Activated T-helper 1 cell treated with anti-CD3 and anti-CD28 coated beads, Interleukin-12 subunit alpha, Interleukin-12 subunit beta, Interleukin-2, Interleukin-4 antibody, amounts not matched to agents 30 ng/mL and 10 ng/mL and 1 ng/mL, durations not matched to agents 14 hours and 24 hours and 36 hours (primary cell): ENCODE data around the gene LRRC71. TPM values are rescaled to one million over a fixed set of nuclear protein-coding genes. Genes with fewer than 3 reads are reported as not detected.
A peak's percentile ranks its signal among the peaks of the same experiment; 100 is the strongest.

ENCODE experiments used
- DNase-seq: peaks from one replicate; pipeline ENCODE4 v3.0.0; 2021; ENCODE audit warnings: low spot score
- H3K27ac Mint-ChIP-seq: one replicate; pipeline ENCODE4 v1.8.0; 2021; ENCODE audit warnings: mild to moderate bottlenecking, mixed read lengths
- H3K27me3 Mint-ChIP-seq: one replicate; pipeline ENCODE4 v1.8.0; 2022; ENCODE audit warnings: mild to moderate bottlenecking, moderate library complexity, mixed read lengths; ENCODE audit not compliant: insufficient read depth
- H3K36me3 Mint-ChIP-seq: one replicate; pipeline ENCODE4 v1.8.0; 2021; ENCODE audit warnings: low read depth, mixed read lengths
- H3K4me1 Mint-ChIP-seq: one replicate; pipeline ENCODE4 v1.8.0; 2021; ENCODE audit warnings: low read depth, mixed read lengths
- H3K4me3 Mint-ChIP-seq: one replicate; pipeline ENCODE4 v1.8.0; 2021; ENCODE audit warnings: mild to moderate bottlenecking, moderate library complexity, mixed read lengths
- H3K9me3 Mint-ChIP-seq: one replicate; pipeline ENCODE4 v1.8.0; 2021; ENCODE audit warnings: mixed read lengths
- intact Hi-C: fragments of 100-400 bp; cut with micrococcal nuclease; formaldehyde crosslinking; loops from one replicate; pipeline ENCODE4 v1.15.1; 2024
- total RNA-seq: library from RNA; stranded (reverse); gene quantifications from 2 replicates; pipeline ENCODE4 v1.2.3, GENCODE V29; 2022

LRRC71 gene
- total RNA-seq, 1 donor from 2014 or later, result not detected

DNA sequence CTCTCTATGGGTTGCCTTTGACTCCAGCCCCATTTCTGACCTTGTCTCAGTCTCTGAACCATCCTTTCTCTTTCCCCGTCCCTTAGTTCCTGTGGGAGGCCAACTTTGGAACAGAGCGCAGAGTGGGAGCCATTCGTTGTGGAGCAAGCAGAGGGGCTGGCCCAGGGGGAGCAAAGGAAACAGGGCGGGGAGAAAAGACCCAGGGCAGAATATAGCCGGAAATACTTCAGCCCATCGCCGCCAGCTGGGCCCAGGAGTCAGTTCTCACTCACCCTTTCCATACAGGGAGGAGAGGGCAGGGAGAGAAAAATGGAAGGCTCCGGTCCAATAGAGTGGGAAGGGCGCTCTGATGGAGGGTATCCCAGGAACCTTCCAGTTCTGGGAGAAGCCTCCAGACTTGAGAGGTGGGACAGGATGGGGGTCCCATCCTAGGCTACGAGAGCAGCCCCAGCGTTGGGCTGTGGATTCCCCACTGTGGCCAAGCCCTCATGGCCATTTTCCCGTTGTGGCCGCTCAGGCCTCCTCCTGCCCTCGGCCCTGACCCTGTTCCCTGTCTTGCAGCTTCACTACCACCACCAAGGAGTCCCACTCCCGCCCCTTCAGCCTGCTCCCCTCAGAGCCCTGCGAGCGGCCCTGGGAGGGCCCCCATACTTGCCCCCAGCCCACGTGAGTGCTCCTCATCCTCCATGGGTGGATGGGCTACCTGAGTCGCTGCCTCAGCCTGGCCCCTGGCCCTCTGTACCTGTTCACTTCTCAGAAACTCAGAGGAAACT is 16.1 kb upstream of the LRRC71 start:
- no peak overlapping the region for H3K27ac Mint-ChIP-seq
- H3K27me3 Mint-ChIP-seq, result peaks cover 18% of the 10 kb centered on the region
- DNase-seq, result no peak
- H3K9me3 Mint-ChIP-seq, result no peaks in the 10 kb centered on the region
- intact Hi-C loops, result no loop called here
- no peaks in the 10 kb centered on the region for H3K4me1 Mint-ChIP-seq
- H3K4me3 Mint-ChIP-seq, result no peak overlapping the region
- no peaks in the 10 kb centered on the region for H3K36me3 Mint-ChIP-seq

DNA sequence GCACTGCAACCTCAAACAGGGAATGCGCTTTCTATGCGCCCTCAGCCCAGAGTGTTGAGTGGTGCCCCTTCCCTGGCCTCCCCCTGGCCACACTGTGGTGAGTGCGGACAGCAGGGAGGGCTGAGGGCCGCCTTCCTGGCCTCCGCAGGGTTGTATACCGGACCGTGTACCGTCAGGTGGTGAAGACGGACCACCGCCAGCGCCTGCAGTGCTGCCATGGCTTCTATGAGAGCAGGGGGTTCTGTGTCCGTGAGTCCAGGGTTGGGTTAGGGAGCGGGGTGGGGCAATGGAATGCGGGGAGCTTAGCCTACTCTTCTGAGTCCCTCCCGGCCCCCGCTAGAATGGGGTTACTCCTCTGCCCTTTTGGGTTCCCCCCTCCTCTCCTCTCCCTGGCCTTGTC is 15.3 kb upstream of the LRRC71 start:
- H3K4me3 Mint-ChIP-seq, result no peak overlapping the region
- H3K4me1 Mint-ChIP-seq, result no peaks in the 10 kb centered on the region

DNA sequence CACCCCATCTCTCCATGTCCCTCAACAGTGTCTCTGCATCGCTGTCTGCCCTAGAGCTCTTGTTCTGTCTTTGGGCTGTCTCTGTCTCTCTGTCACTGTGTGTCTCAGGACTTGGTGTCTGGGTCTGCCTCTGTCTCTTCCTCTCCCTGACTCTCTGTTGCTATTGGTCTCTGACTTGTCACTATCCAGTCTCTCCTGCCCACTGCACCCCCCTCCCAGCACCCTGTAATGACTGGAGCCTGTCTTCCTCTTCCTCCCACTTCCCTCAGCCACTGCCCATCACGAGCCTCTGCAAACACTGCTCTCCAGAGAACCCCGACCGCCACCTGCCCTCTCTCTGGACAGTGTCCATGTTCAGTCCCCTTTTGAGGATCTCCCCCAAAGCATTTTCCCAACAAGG is 14.8 kb upstream of the LRRC71 start:
- Mint-ChIP-seq H3K9me3 (no peaks in the 10 kb centered on the region), H3K4me1 (no peaks in the 10 kb centered on the region)

More for the DNA sequence above, 15.3 kb upstream of the LRRC71 start:
- intact Hi-C loops, result no loop called here
- Mint-ChIP-seq H3K27me3 (peaks cover 15% of the 10 kb centered on the region), H3K9me3 (no peaks in the 10 kb centered on the region), H3K36me3 (no peaks in the 10 kb centered on the region), H3K27ac (no peak overlapping the region)
- DNase-seq, result no peak

DNA sequence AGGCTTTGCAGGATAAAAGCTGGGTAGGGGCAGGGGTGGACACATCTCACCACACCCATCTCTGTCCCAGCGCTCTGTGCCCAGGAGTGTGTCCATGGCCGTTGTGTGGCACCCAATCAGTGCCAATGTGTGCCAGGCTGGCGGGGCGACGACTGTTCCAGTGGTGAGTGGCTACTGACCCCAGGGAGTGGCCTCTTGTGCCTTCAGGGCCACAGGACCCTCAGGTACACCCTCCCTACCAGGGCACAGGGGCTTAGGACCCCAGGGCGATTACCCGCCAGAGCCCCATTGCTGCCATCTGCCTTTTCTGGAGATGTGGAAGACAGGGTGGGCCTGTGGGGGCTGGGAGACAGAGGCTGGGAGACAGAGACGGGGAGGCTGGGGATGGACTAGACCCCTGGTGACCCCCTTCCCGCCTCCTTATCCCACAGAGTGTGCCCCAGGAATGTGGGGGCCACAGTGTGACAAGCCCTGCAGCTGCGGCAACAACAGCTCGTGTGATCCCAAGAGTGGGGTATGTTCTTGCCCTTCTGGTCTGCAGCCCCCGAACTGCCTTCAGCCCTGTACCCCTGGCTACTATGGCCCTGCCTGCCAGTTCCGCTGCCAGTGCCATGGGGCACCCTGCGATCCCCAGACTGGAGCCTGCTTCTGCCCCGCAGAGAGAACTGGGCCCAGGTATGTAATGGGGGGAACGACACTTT is 14.1 kb upstream of the LRRC71 start:
- no peaks in the 10 kb centered on the region for H3K36me3 Mint-ChIP-seq
- no peak for DNase-seq
- no peak overlapping the region for H3K27ac Mint-ChIP-seq
- no peak overlapping the region for H3K4me3 Mint-ChIP-seq
- H3K9me3 Mint-ChIP-seq, result no peaks in the 10 kb centered on the region
- no peaks in the 10 kb centered on the region for H3K4me1 Mint-ChIP-seq
- intact Hi-C loops, result no loop called here
- H3K27me3 Mint-ChIP-seq, result peaks cover 16% of the 10 kb centered on the region

More for the DNA sequence above, 14.8 kb upstream of the LRRC71 start:
- Mint-ChIP-seq H3K4me3 (no peak overlapping the region), H3K27me3 (peaks cover 14% of the 10 kb centered on the region), H3K27ac (no peak overlapping the region), H3K36me3 (no peaks in the 10 kb centered on the region)
- intact Hi-C loops, result no loop called here
- no peak for DNase-seq

DNA sequence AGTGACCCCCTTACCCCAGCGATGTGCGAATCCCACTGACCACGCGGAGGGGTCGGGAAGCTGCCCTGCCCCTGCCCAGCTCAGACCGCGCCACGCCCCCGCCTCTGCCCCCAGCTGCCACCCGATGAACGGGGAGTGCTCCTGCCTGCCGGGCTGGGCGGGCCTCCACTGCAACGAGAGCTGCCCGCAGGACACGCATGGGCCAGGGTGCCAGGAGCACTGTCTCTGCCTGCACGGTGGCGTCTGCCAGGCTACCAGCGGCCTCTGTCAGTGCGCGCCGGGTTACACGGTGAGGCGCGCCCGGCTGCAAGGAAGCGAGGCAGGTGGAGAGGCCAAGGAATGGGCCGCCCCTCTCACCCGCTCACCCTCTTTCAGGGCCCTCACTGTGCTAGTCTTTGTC is 11.9 kb upstream of the LRRC71 start:
- Mint-ChIP-seq H3K27me3 (peaks cover 14% of the 10 kb centered on the region), H3K9me3 (no peaks in the 10 kb centered on the region), H3K36me3 (no peaks in the 10 kb centered on the region), H3K4me3 (no peak overlapping the region), H3K27ac (no peak overlapping the region), H3K4me1 (no peaks in the 10 kb centered on the region)
- intact Hi-C loops, result no loop called here
- DNase-seq, result no peak

DNA sequence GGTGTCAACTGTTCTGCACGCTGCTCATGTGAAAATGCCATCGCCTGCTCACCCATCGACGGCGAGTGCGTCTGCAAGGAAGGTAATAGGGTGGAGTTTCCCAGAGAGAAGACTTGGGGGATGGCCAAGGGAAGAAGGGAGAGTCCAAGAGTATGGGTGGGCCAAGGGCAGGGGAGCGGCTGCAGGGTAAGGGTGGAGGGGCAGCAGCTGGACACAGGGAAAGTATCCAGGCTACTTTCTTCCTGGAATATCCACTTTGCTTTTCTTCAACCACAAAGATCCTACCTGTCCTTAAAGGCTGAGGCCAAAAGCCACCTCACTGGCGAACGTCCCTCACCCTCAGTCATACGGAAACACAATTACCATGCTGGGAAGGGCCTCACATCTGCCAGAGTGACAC is 11.5 kb upstream of the LRRC71 start:
- no peaks in the 10 kb centered on the region for H3K9me3 Mint-ChIP-seq

DNA sequence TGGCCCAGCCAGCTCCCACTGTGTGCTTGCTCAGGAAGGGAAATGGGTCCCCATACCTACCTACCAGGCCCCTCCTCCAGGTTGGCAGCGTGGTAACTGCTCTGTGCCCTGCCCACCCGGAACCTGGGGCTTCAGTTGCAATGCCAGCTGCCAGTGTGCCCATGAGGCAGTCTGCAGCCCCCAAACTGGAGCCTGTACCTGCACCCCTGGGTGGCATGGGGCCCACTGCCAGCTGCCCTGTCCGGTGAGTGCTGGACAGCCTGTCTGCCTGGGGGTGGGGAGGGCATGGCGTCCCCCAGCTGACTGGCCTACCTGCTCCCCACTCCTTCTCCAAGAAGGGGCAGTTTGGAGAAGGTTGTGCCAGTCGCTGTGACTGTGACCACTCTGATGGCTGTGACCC is 10.8 kb upstream of the LRRC71 start:
- no peak for DNase-seq
- Mint-ChIP-seq H3K27me3 (peaks cover 15% of the 10 kb centered on the region), H3K4me3 (no peak overlapping the region), H3K36me3 (no peaks in the 10 kb centered on the region), H3K4me1 (no peaks in the 10 kb centered on the region), H3K9me3 (no peaks in the 10 kb centered on the region), H3K27ac (no peak overlapping the region)
- intact Hi-C loops, result loop anchor here (2.0 to 10.0 kb wide), 2 partner anchors 17 to 165 kb away; no protein-coding TSS in a partner anchor

More for the DNA sequence above, 11.5 kb upstream of the LRRC71 start:
- intact Hi-C loops, result no loop called here
- Mint-ChIP-seq H3K36me3 (no peaks in the 10 kb centered on the region), H3K4me3 (no peak overlapping the region), H3K27ac (no peak overlapping the region), H3K27me3 (peaks cover 14% of the 10 kb centered on the region), H3K4me1 (no peaks in the 10 kb centered on the region)
- DNase-seq, result no peak

DNA sequence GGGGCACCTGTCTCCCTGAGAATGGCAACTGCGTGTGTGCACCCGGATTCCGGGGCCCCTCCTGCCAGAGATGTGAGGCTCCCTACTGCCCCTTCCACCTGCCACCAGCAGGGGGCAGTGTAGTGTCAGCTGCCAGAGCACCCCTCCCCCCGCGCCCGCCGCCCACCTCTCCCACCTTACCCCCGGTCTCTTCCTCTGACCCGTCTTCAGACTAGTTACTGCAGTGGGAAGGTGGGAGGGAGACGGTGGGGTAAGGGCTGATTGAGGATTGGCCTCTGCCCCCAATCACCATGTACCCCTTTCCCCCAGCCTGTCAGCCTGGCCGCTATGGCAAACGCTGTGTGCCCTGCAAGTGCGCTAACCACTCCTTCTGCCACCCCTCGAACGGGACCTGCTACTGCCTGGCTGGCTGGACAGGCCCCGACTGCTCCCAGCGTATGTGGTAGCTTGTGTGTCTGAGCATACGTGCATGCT is 10.1 kb upstream of the LRRC71 start:
- no peak overlapping the region for H3K4me3 Mint-ChIP-seq
- intact Hi-C loops, result loop anchor here (2.0 to 10.0 kb wide), 2 partner anchors 16 to 164 kb away; no protein-coding TSS in a partner anchor
- H3K36me3 Mint-ChIP-seq, result no peaks in the 10 kb centered on the region
- DNase-seq, result peak; percentile 45
- peaks cover 15% of the 10 kb centered on the region for H3K27me3 Mint-ChIP-seq
- H3K27ac Mint-ChIP-seq, result peak overlapping the region; percentile 34
- no peaks in the 10 kb centered on the region for H3K4me1 Mint-ChIP-seq
- H3K9me3 Mint-ChIP-seq, result no peaks in the 10 kb centered on the region

DNA sequence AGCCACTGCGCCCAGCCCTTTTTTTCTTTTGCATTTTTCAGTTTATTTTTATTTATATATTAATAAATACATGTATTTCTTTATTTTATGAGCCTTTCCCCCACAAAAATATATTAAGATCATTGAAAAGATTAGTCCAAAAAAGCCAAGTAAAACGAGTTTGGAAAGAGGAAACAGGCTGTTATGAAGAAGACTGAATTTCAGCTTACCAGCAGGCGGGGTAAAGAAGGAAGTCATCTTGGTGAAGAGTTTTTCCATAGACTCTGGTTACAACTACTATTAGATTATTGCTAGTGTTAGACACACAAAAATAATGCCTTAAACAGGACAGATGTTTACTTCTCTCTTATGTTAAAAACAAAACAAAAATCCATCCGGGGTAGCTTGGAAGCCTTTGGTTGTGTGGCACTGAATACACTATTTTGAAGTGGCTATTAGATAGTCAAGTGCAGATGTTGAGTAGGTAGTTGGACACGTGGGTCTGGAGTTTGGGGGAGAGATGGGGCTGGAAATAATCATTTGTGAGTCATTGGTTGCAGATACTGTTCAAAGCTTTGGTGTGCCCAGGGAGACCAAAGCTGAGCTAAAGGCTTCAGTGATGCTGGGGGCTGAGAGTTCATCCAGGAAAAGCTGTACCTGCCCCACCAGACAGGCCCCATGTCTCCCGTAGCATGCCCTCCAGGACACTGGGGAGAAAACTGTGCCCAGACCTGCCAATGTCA is 8.7 kb upstream of the LRRC71 start:
- intact Hi-C loops, result loop anchor here (2.0 to 10.0 kb wide), 2 partner anchors 15 to 163 kb away; no protein-coding TSS in a partner anchor
- no peak for DNase-seq
- no peak overlapping the region for H3K4me3 Mint-ChIP-seq
- H3K4me1 Mint-ChIP-seq, result no peaks in the 10 kb centered on the region
- H3K27me3 Mint-ChIP-seq, result peaks cover 17% of the 10 kb centered on the region
- H3K27ac Mint-ChIP-seq, result no peak overlapping the region
- H3K9me3 Mint-ChIP-seq, result no peaks in the 10 kb centered on the region
- no peaks in the 10 kb centered on the region for H3K36me3 Mint-ChIP-seq

DNA sequence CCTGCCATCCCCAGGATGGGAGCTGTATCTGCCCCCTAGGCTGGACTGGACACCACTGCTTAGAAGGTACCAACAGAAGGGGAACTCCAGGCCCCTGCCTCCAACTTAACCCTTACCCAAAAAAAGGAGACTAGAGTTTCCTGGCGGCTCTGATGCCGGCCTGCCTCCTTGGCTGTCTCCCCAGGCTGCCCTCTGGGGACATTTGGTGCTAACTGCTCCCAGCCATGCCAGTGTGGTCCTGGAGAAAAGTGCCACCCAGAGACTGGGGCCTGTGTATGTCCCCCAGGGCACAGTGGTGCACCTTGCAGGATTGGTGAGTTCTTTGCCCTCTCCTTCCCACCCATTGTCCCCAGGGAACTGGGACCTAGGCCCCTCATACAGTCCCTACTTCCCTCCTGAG is 8.1 kb upstream of the LRRC71 start:
- Mint-ChIP-seq H3K4me1 (no peaks in the 10 kb centered on the region), H3K27me3 (peaks cover 17% of the 10 kb centered on the region), H3K36me3 (no peaks in the 10 kb centered on the region), H3K9me3 (no peaks in the 10 kb centered on the region), H3K27ac (no peak overlapping the region), H3K4me3 (no peak overlapping the region)
- intact Hi-C loops, result loop anchor here (10.0 kb wide), 1 partner anchor 162 kb away; no protein-coding TSS in a partner anchor
- no peak for DNase-seq

DNA sequence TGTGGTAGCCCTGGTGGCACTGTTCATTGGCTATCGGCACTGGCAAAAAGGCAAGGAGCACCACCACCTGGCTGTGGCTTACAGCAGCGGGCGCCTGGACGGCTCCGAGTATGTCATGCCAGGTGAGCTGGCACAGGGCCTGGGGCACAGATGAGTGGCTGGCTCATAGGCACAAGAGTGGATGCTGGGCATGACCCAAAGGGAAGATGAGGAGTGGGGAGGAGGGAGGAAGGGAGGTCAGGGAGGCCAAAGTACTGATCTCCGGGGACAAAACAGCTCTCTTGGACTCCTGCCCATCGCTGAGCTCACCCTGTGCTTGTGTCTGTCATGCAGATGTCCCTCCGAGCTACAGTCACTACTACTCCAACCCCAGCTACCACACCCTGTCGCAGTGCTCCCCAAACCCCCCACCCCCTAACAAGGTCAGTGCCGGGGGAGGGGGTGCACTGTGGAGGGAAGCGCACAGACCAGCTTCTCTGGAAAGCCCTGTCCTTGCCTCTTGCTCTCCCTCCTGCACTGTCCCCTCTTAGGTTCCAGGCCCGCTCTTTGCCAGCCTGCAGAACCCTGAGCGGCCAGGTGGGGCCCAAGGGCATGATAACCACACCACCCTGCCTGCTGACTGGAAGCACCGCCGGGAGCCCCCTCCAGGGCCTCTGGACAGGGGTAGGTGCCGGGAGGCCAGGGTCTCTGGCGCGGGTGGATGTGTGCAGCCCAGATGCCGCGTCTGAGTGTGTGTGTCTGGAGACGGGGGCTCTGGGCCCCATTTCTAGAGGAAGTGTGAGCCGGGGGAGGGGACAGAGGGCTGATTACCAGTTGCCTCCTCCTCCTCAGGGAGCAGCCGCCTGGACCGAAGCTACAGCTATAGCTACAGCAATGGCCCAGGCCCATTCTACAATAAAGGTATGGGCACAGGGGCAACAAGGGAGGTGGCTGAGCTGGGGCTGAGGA is 7.3 kb upstream of the LRRC71 start:
- Mint-ChIP-seq H3K4me3 (no peak overlapping the region), H3K4me1 (no peaks in the 10 kb centered on the region), H3K9me3 (no peaks in the 10 kb centered on the region), H3K36me3 (no peaks in the 10 kb centered on the region), H3K27ac (no peak overlapping the region), H3K27me3 (peaks cover 19% of the 10 kb centered on the region)
- DNase-seq, result no peak
- intact Hi-C loops, result loop anchor here (10.0 kb wide), 1 partner anchor 162 kb away; no protein-coding TSS in a partner anchor
